GM21786 (cell line): ENCODE results near the gene CHID1.

Source experiments
- ATAC-seq: cut with Tn5 transposase; IDR thresholded peaks from one replicate; pipeline ENCODE4 v1.9.1; 2021; ENCODE audit not compliant: unreplicated experiment

Gene CHID1

DNA sequence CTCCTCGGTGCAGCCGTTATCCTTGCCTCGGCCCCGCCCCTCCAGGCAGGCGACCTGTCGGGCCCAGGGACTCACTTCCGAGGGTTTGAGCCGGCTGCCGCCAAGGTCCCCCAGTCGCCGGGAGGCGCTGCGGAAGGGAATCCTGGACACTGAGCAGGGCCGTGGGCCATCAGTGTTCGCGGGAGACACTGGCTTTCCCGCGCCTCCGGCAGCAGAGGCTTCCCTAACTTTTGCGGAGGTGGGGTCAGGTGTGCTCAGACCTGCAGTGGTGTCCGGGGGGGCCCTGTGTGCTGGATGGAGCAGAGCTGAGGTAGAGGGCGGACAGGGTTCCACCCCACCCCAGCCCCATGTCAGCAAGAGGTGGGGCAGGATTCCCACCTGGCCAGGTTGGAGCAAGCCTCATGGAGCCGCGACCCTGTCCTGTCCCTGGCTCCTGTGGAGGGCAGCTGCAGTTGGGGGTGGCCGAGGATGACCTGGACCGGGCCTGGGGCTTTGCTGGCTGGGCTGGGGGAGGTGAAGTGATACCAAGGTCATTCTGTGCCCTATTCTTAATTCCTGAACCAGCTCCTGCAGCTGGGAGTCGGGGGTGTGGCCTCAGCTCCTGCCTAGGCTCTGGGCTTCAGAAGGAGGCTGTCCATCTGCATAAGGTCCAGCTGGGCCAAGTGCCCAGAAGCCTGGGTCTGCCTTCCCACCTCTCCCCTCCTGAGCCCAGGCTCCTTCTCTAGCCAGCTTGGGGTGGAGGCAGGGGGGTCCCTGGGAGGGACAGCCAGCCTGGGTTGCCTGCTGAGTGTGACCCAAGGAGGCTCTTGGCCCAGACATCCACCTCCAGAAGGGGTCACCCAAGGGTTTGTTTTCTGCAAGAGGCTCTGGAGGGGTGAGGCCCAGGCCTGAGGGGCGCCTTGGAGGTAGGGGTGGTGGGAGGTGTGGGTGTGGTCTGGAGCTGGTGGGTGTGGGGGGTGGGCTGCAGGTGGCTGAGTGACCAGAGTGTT lies 59.5 kb downstream of the CHID1 start:
- no peak for ATAC-seq

DNA sequence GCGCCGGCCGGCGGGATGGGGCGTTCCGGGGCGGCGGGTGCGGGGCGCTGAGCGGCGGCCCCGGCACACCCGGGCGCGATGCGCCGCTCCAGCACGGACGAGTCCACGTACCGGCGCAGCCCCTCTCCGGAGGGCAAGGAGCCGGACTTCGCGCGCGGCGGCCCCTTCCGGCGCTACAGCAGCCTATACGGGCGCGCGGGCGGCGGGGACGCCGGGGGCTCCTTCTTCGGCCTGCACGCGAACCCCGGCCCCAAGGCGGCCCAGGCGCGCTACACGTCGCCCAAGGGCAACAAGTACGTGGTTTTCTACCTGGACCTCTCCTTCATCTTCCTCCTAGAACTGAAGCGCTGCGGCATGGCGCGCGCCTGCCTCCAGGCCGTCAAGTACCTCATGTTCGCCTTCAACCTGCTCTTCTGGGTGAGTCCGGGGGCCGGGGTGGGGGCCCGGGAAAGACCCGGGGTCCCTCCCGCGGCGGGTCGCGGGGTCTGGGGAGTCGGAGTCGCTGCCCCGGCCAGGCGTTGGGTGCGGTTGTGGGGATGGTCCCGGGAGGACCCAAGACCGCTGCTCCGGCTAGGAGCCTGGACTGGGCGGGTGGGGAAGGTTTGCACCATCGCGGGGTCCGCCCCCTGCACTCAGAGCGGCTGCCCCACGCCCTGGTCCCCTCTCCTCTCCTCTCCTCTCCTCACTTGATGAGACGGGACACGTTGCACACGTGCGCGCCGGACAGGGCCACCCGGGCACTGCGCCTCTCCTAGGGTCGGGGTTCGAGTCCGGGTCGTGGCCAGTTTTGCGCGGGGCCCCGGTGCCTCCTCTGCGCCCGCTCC lies 60.4 kb downstream of the CHID1 start:
- ATAC-seq, result no peak

DNA sequence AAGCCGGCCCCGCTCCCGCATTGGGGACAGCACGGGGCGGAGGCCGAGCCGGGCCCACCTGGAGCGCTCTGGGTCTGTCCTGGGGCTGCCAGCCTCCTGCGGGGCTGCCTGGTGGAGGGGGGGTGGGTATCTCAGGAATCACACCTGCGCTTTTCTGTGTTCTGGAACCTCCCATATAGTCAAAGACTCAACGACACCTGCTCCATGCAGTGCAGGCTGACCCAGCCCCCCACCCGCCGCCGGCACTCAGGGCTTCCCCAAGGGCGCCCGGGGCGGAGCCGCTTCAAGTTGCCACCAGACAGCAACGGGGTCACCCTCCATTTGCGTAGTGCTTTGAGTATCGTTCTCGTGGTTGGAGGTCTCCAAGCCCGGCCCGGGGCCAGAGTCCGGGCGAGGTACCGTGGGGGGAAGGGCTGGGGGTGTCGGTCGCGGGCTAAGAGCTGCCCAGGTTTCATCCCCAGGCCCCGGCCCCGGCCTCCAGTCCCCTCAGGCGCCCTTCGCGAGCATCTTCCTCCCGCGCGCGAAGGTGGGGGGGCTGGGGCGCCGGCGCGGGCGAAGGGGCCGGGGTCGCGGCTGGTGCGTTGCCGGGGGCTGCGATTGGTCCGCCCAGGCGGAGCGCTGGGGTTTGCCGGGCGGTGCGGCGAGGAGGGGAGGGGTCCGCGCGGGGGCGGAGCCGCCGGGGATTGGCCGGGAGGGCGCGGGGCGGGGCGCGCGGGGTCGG lies 61.3 kb downstream of the CHID1 start:
- ATAC-seq, result no peak

DNA sequence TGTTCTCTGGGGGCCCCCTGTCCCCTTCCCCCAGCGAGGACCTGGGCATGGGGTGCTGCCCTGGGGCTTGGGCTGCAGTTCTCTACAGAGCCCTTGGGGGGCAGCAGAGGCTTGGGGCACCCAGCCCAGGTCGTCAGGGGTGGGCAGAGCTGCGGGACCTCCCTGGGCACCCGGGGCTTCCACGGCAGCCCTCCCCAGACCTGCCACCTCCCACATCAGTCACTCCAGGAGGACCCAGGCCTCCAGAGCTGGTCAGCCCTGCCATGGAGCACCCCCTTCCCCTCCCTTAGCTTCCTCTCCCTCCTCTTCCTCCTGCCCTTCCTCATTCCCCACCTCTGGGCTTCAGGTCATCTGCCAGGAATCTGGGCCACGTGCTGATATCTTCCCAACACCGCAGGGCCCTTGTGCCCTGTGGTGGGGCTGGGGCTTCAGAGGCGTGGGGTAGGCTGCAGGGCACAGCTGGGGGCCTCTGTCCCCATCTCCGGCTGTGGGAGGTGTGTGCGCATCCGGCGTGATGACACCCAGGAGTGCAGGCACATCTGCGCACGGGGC lies 62.2 kb downstream of the CHID1 start:
- ATAC-seq, result no peak

DNA sequence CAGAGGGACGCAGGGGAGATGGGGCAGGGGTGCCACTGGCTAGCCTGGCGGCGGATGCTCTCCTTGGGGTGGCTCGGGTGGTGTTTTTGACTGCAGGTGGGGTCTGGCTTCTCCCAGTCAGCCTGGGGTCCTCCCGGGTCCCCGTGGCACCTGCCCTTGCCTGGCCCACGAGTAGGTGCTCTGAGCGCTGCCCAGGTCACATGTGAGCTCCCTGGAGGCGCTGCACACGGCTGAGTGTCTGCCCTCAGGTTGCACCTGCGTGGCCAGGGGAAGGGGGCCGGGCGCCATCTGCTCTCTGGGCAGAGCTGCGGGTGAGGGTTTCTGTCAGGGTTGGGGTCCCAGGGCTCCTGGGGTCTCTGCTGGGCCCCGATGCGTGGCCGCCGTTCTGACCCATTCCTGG lies 62.7 kb downstream of the CHID1 start:
- no peak for ATAC-seq

DNA sequence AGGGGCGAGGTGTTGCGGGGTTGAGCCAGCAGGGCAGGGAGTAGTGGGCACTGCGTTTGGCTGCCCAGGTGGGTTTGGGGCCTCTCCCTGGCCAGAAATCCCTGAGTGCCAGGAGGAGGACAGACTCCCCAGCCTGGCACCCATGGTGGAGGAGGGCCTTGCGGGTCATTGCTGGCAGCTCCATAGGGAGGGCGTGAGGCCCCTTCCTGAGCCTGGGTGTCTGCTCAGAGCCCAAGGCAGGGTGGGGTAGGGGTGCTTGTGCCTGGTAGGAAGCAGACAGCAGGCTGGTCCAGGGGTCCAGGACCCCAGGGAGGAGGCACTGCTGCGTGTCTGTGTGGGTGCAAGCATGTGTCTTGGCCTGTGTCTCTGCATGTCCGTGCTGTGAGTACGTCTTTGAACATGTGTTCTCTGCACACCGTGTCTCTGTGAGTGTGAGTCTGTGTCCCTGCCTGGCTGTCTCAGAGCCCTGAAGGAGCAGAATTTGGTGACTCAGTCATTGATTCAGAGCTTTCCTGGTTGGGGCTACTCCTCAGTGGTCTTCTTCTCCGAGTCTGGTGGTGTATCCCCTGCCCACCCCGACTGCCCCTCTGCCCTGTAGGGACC lies 64.0 kb downstream of the CHID1 start:
- ATAC-seq, result no peak

DNA sequence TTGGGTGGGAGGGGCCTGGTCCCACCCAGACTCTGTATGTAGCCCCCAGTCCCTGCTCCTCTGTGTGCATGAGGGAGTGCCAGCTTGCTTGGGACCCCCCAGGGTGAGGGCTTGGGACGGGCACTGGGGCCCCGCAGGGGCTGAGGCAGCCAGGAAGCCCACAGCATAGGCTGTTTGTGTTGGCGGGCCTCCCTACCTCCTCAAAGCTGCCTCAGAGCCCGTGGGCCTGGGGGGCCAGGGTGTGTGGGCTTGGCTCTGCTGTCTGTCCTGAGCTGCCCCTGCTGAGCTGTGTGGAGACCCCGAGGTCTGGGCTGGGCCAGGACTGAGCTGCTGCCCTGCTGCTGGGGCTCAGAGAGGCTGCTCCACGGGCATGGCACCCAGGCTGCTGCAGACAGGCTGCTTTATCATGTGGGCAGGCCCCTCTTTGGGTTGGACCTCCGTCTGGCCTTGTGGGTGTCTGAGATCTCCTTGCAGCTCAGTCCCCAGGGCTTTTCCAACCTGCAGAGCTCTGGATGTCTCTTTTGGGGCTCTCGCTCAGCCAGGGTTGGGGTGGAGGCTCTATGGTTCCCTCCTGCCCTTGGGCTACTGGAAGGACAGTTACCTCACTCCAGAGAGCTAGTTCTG lies 64.6 kb downstream of the CHID1 start:
- no peak for ATAC-seq

DNA sequence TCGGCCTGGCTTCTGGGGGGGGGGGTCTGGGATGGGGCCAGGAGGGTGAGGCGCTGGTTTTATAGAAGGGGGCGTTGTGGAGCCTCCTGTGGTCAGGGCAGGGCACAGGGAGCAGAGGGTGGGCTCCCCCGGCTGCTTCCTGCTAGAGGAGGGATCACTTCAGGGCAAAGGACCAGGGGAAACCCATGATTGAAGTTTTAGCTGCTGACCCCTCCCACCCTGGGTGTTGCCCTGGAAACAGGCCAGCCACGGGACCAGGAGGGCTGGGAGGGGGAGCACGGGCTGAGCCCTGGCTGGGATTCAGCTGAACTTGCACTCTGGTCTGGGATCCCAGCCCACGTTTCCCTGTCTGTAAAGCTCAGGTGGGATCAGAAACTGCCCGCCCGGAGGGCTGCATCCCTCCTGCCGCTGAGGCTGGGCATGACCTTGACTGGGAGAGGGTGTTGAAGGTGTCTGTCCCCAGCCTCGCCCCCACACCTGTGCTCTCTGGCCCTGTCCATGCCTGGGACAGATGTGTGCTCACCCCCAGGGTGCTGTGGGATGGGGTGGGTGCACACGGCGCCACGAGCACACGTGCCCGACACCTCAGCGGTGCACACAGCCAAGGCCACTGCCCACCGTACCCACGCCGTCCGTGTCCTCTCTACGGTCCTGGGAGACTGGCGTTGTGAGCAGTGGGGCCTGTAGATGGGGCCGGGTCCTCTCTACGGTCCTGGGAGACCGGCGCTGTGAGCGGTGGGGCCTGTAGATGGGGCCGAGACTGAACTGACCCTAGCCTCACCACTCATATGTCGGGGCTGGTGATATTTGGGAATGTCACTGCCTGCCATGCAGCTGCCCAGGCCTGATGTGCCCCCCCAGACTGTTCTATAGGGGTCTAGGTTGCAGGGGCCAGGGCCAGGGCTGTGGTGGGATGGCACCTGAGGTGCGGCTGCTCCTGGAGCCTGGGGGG lies 65.6 kb downstream of the CHID1 start:
- no peak for ATAC-seq

DNA sequence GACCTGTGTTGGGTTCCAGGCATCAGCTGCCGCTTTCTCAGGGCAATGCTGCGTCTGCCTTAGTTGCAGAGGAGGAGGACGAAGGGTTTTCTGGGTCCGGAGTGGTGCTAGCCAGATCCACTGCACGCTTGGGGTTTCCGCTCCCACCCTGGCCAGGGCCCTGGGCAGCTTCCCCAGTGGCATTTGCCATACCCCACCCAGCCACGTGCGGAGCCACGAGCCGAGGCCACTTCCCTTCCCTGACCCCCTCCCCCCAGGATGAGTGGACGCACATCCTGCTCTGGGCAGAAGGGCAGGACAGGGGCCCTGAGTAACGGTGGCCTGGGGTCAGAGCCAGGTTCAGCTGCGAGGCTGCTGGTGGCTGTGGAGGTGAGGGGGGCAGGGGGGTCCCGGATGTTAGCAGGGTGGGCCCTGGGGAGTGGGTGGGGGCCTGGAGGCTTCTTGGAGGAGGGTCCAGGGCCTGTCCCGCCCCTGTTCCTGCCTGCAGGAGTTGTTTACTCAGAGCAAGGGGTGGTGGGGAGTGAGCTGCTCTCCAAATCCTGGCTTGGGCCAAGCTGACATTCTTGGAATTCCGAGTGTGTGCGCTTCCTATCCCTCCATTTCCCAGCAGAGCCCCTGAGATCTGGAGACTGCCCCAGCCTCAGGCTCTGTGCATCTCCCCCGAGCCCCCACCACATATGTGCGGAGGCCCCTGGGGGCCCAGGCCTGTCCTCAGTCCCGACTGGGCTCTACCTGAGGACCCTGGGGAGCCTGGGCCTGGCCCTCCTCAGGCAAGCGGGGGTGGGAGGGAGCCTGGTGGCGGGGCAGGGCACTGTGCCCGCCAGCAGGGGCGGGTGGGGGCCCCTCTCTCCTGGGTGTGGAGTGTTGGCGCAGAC lies 66.6 kb downstream of the CHID1 start:
- ATAC-seq, result no peak

DNA sequence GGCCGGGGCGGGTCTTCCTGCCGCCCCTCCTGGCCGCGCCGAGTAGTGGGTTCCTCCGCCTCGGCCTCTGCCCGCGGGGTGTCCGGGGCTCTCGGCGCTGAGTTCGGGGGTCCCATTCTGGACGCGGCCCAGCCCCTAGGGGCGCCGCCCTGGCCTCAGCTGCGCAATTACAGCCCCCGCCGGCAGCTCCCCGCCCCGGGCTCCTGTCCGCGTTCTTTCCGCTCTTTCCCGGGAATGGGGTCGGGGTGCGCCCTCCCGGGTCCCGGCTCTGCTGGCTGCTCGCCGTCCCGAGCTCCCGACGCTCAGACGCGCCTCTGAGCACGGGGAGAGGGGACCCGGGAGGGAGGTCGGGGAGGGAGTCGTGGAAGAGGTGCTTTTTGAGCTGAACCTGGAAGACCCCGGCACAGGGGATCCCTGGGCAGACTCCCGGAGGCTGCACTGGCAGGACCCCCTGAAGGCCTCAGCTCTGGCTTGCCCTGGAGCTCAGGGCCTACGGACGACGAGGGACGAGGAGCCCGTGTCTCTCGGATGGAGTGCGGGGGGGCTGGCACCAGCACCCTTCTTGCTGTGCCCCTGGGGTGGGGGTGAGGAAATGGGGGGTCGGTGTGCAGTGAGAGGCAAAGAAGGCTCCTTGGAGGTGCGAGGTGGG lies 67.4 kb downstream of the CHID1 start:
- peak; percentile 2 for ATAC-seq

DNA sequence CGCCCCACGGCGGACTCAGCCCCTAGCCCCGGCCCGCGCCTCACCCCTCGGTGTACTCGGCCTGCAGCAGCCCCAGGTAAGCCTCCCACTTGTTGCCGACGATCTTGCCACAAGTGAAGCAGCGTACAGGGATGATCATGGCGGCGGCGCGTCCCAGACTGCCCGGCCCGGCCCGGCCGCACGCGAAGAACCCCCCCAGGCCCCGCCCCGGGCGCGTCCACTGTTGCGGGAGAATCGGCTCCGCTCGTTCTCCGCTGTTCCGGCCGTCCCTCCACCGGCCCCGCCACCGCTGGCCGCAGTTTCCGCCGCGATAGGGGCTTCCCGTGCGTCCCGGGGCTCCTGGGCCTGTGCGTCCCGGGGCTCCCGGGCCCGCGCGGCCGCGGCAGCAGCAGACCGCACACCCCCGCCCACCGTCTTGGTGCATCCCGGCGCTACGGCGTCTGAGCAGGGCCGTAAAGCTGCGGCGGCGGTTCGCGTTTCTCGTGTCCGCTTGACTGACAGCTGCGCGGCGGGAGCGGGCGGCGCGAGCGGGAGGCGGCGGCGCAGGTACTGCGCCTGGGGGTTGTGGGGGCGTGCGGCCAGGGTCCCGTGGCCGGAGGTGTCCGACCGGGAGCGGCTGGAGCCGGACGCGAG lies 68.1 kb downstream of the CHID1 start, which contains the start of the genes POLR2L and TSPAN4:
Gene POLR2L, minus strand, starts transcription at position 160 of the 633 bp plus-strand sequence. Its CDS starts 21 bp downstream, at position 139.
Gene TSPAN4, plus strand, starts transcription at position 483 of the 633 bp plus-strand sequence. CDS start 7,453 bp downstream, outside the sequence.
- ATAC-seq, result peak; percentile 60

DNA sequence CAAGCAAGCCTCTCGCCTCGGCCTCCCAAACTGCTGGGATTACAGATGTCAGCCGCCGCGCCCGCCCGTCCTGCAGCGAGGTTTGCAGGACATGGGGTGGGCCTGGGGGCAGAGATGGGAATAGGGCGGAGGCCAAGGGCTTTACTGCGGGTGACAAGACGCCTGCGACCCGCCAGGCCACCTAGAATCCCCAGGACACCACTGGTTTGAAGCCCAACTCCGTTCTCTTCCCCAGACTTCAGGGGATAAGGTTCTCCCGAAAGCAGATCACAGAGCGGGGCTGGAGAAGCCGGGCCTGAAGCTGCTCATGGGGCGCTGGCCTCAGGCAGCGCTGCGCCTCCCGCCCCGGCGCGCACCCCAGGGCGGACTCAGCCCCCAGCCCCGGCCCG lies 68.6 kb downstream of the CHID1 start:
- ATAC-seq, result peak; percentile 21

DNA sequence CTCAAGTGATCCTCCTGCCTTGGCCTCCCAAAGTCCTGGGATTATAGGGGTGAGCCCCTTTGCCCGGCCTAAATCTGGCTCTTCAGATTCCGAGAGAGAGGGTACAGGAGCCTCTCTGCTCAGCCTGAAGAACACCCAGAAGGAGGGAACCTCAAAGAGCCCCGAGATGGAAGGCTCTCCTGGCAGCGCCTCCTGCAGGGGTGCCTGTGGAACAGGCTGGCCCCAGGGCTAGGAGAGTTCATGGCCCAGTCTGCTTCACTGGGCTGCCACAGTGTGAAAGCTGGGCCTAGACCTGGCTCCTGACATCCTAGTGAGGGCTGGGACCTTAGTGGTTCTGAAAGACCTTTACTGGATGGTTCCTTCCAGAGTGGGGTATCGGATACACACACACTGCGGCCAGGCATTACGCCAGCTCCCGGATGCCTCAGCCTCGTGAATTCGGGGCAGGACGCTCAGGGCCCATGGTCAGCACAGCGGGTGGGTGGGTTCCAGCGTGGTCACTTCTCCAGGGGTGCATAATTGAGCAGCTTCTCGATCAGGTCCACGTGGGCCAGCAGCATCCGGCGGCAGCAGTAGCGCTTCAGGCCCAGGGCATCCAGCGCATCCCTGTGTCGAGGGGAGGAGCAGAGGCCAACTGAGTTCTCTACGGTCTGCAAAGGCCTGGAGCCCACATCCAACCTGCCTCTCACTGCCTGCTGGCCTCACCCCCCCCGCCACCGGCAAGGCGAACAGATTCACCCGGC lies 70.6 kb downstream of the CHID1 start:
- no peak for ATAC-seq

DNA sequence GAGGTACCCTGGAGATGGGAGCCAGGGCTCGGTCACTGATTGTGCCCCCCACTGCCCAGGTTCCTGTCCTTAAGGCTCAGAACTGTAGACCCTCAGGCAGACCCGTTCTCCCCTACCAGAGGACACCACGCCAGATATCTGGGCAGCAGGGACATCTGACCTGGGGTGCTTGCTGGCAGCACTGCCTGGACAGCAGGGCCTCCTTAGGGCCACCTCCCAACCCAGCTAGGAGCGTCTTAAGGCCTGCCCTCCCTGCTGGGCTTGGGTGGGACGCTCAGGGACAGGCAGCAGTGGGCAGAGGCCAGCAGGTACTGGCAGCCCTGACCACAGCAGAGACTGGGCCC lies 71.4 kb downstream of the CHID1 start:
- no peak for ATAC-seq

DNA sequence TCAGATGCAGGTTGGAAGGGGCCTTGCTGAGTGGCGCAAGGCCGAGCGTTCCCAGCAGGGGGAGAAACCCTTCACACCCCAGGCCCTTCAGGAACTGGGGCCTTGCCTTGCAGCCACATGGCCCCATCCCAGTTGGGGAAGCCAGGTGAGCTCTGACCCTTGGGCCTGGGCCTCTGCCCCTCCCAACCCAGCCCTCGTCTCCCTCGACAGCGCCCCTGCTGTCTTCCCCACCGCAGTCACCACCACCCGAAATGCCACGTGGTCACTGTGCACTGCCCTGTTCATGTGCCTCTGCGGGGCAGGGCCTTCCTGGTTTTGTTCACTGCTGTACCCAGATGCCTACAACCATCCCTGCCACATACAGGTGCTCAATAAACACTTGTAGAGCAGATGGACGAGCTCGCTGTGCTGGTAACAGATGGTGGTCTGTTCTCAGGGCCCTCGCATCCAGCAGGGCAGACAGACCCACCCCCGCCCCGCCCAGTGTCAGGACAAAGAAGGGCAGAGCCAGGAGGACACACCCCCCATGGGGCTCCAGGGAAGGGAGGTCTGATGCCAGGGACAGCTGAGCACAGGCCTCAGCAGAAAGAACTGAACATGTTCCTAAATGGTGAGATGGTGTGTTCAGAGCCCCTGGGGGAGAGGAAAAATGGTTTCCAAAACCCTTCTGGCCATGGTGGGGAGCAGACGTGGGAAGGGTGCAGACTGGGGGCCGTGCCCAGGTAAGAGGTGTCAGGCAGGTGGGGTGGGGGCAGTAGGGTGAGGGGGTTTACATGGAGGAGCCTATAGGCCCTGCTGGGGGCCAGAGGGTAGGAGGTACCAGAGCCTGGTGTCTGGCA lies 72.0 kb downstream of the CHID1 start:
- no peak for ATAC-seq
